MM.1S (cell line): ENCODE data around the gene PRKCZ.

Source experiments
- DNase-seq: peaks from one replicate; pipeline ENCODE4 v3.0.0-alpha.2; 2015
- H2AFZ ChIP-seq: fragments of 300-600 bp; sonication (generic); 2 replicates; pipeline ENCODE4 v1.6.0; 2016; ENCODE audit warnings: antibody characterized with exemption, low read length
- H3F3A ChIP-seq: fragments of 300-600 bp; sonication (generic); 2 replicates; pipeline ENCODE4 v1.6.1; 2016; ENCODE audit warnings: mild to moderate bottlenecking, antibody characterized with exemption, low read length, moderate library complexity, mixed read lengths; ENCODE audit not compliant: insufficient read depth
- H3K27ac ChIP-seq: fragments of 300-600 bp; sonication (generic); 2 replicates; pipeline ENCODE4 v1.5.1; 2016; ENCODE audit warnings: mild to moderate bottlenecking, low read length
- H3K27me3 ChIP-seq: fragments of 300-600 bp; sonication (generic); replicated peaks from 2 replicates; pipeline ENCODE4 v1.6.0; 2016; ENCODE audit warnings: low read length; ENCODE audit not compliant: insufficient read depth
- H3K36me3 ChIP-seq: fragments of 300-600 bp; sonication (generic); replicated peaks from 2 replicates; pipeline ENCODE4 v1.6.1; 2016; ENCODE audit warnings: mild to moderate bottlenecking, low read length, mixed read lengths; ENCODE audit not compliant: insufficient read depth
- H3K4me1 ChIP-seq: fragments of 300-600 bp; sonication (generic); 2 replicates; pipeline ENCODE4 v1.6.1; 2016; ENCODE audit warnings: low read length, mixed read lengths
- H3K4me2 ChIP-seq: fragments of 300-600 bp; sonication (generic); 2 replicates; pipeline ENCODE4 v1.6.0; 2016; ENCODE audit warnings: low read depth, low read length
- H3K4me3 ChIP-seq: fragments of 300-600 bp; sonication (generic); 2 replicates; pipeline ENCODE4 v1.5.1; 2016; ENCODE audit warnings: low read length, mixed read lengths
- H3K79me2 ChIP-seq: fragments of 300-600 bp; sonication (generic); 2 replicates; pipeline ENCODE4 v1.6.1; 2016; ENCODE audit warnings: mixed run types, low read length, mixed read lengths
- H3K9ac ChIP-seq: fragments of 300-600 bp; sonication (generic); 2 replicates; pipeline ENCODE4 v1.6.1; 2016; ENCODE audit warnings: low read length, mixed read lengths
- H3K9me2 ChIP-seq: fragments of 300-600 bp; sonication (generic); replicated peaks from 2 replicates; pipeline ENCODE4 v1.6.1; 2016; ENCODE audit warnings: mild to moderate bottlenecking, low read length, mixed read lengths; ENCODE audit not compliant: insufficient read depth
- H3K9me3 ChIP-seq: fragments of 300-600 bp; sonication (generic); replicated peaks from 2 replicates; pipeline ENCODE4 v1.6.1; 2016; ENCODE audit warnings: mild to moderate bottlenecking, low read length, mixed read lengths; ENCODE audit not compliant: insufficient read depth
- H4K20me1 ChIP-seq: fragments of 300-600 bp; sonication (generic); 2 replicates; pipeline ENCODE4 v1.6.1; 2016; ENCODE audit warnings: mild to moderate bottlenecking, low read length, moderate library complexity, mixed read lengths; ENCODE audit not compliant: insufficient read depth
- EZH2 ChIP-seq: fragments of 300-600 bp; sonication (generic); optimal IDR thresholded peaks from 2 replicates; pipeline ENCODE3; 2017; ENCODE audit warnings: low read depth, mild to moderate bottlenecking, antibody characterized with exemption, low read length, mixed read lengths
- EZH2phosphoT487 ChIP-seq: fragments of 300-600 bp; sonication (generic); IDR thresholded peaks from 2 replicates; pipeline ENCODE4 v1.6.1; 2018; ENCODE audit warnings: antibody characterized with exemption, low read length
- TF ChIP-seq, protein P1 (sequence below): fragments of 300-600 bp; sonication (generic); IDR thresholded peaks from 2 replicates; pipeline ENCODE4 v1.5.1; 2016; ENCODE audit warnings: antibody characterized with exemption, low read length, mixed read lengths

The PRKCZ gene

DNA sequence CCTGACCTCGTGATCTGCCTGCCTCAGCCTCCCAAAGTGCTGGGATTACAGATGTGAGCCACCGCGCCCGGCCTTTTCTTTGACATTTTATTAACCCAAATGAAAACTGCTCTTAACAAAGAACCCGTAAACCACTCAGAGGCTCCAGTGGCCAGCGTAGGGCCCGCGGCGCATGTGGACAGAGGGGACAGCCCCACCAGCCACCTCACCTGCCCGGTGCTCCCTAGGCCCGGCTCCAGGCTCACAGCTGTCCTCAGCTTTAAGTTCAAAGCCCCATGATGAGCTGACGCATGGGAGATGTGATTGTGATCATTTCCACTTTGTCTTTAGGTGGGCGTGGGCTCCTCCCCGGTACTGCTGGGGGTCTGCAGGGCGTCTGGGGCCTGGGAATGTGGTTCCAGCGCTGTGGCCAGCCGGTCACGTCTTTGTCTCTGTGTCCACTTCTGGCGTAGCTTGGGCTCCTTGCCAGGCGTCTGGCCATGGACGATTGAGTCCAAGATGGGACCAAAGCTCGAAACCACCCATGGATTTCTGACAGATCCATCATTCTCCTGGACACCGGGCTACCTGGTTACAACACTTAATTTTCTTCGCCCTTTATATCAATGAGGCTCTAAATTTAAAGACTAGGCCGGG is 6.9 kb downstream of the PRKCZ start:
- Histone ChIP-seq H3K27ac (no peak overlapping the region), H3K79me2 (no peaks in the 10 kb centered on the region), H3K27me3 (peaks cover 83% of the 10 kb centered on the region), H3K9ac (no peak overlapping the region), H3K4me1 (no peaks in the 10 kb centered on the region), H3K9me2 (no peaks in the 10 kb centered on the region), H3F3A (no peaks in the 10 kb centered on the region), H3K4me3 (no peak overlapping the region), H2AFZ (no peak overlapping the region), H3K9me3 (no peaks in the 10 kb centered on the region), H3K36me3 (no peaks in the 10 kb centered on the region), H4K20me1 (no peaks in the 10 kb centered on the region), H3K4me2 (no peak overlapping the region)
- TF ChIP-seq EZH2 (no peak), EZH2phosphoT487 (no peak)
- TF ChIP-seq, protein P1, sequence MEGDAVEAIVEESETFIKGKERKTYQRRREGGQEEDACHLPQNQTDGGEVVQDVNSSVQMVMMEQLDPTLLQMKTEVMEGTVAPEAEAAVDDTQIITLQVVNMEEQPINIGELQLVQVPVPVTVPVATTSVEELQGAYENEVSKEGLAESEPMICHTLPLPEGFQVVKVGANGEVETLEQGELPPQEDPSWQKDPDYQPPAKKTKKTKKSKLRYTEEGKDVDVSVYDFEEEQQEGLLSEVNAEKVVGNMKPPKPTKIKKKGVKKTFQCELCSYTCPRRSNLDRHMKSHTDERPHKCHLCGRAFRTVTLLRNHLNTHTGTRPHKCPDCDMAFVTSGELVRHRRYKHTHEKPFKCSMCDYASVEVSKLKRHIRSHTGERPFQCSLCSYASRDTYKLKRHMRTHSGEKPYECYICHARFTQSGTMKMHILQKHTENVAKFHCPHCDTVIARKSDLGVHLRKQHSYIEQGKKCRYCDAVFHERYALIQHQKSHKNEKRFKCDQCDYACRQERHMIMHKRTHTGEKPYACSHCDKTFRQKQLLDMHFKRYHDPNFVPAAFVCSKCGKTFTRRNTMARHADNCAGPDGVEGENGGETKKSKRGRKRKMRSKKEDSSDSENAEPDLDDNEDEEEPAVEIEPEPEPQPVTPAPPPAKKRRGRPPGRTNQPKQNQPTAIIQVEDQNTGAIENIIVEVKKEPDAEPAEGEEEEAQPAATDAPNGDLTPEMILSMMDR: no peak
- DNase-seq: no peak

DNA sequence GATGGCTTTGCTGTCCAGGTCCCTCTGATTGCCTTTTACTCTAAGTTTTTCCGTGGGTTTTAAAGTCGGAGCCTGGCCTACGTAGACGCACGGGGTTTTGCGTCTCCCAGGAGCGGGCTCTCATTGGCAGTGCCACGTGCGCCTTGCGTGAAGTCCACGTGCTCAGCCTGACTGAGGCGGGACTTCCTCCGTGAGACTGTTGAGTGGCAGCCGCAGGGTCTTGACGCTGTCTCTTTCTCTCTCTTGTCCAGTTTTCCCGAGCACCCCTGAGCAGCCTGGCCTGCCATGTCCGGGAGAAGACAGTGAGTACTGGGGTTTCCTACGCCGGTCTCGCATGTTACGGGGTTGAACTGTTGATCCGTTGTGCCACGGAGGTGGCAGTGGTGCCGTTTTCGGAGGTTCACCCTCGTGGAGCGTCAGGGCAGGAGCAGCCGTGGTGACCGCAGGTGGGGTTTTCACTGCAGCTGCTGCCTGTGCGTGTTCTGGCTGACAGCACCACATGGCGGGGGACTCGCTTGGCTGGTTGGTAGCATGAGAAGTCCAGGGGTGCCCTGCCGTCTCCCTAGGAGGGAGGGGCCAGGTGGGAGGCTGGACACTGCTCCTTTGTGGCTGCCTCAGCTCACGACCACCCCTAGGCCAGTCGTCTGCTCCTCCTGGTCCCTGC is 9.2 kb downstream of the PRKCZ start:
- TF ChIP-seq, protein P1: no peak
- no peak for TF ChIP-seq EZH2phosphoT487
- TF ChIP-seq EZH2: no peak
- no peaks in the 10 kb centered on the region for H3F3A ChIP-seq
- H3K9ac ChIP-seq: no peak overlapping the region
- H3K27ac ChIP-seq: no peak overlapping the region
- H2AFZ ChIP-seq: no peak overlapping the region
- H3K9me3 ChIP-seq: no peaks in the 10 kb centered on the region
- DNase-seq: no peak
- no peaks in the 10 kb centered on the region for H3K36me3 ChIP-seq
- no peak overlapping the region for H3K4me2 ChIP-seq
- H3K79me2 ChIP-seq: no peaks in the 10 kb centered on the region
- H3K4me3 ChIP-seq: no peak overlapping the region
- no peaks in the 10 kb centered on the region for H3K4me1 ChIP-seq
- H3K9me2 ChIP-seq: no peaks in the 10 kb centered on the region
- peaks cover 81% of the 10 kb centered on the region for H3K27me3 ChIP-seq
- no peaks in the 10 kb centered on the region for H4K20me1 ChIP-seq

DNA sequence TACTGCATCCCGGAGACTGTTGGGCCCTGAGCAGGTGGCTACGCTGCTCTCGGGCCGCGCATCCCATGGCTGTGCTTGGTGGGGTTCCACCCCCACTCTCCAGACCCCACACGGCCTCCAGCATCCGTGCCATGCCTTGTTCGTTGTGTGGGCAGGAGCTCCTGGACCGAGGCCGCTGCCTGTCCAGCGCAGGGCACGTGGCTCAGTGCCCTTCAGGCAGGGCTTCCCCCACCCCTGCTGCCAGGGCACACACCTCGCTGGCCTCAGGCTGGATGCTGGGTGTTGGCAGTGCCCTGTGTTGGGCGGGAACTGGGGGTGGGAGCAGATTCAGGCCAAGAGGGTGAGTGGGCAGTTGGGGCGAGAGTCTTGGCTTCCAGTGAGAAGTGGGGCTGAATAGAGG is 9.9 kb downstream of the PRKCZ start:
- Histone ChIP-seq H3F3A (no peaks in the 10 kb centered on the region), H2AFZ (no peak overlapping the region), H3K9me3 (no peaks in the 10 kb centered on the region), H3K4me1 (no peaks in the 10 kb centered on the region), H3K9ac (no peak overlapping the region), H3K9me2 (no peaks in the 10 kb centered on the region), H3K27me3 (peaks cover 88% of the 10 kb centered on the region), H3K36me3 (no peaks in the 10 kb centered on the region), H4K20me1 (no peaks in the 10 kb centered on the region), H3K4me2 (no peak overlapping the region), H3K79me2 (no peaks in the 10 kb centered on the region), H3K4me3 (no peak overlapping the region), H3K27ac (no peak overlapping the region)
- no peak for DNase-seq
- no peak for TF ChIP-seq EZH2phosphoT487

DNA sequence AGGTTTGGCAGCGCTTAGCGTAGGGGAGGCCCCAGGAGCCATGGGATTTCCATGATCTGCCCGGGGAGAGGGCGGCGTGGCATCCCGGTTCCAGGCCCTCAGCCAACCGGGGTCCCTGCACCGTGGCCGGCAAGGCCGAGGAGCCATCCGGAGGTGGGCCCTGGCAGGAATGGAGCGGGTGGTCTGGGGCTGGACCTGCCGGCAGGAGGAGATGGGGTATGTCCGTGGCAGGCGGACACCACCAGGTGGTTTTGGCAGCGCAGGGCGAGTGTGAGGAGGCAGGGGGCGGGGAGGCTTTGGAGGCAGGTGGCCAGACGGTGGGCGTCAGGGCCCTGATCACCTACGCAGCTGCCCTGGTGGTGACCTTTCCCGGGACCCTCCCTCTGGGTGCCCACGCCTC is 10.3 kb downstream of the PRKCZ start:
- H3K9me2 ChIP-seq: no peaks in the 10 kb centered on the region
- no peak overlapping the region for H2AFZ ChIP-seq
- TF ChIP-seq, protein P1: no peak
- TF ChIP-seq EZH2 (no peak), EZH2phosphoT487 (no peak)
- DNase-seq: no peak
- no peak overlapping the region for H3K4me3 ChIP-seq
- no peak overlapping the region for H3K4me2 ChIP-seq
- no peak overlapping the region for H3K27ac ChIP-seq
- H3K9me3 ChIP-seq: no peaks in the 10 kb centered on the region
- no peaks in the 10 kb centered on the region for H3K4me1 ChIP-seq
- H3K27me3 ChIP-seq: peaks cover 88% of the 10 kb centered on the region
- no peaks in the 10 kb centered on the region for H3K79me2 ChIP-seq
- H3K9ac ChIP-seq: no peak overlapping the region
- no peaks in the 10 kb centered on the region for H3K36me3 ChIP-seq
- H3F3A ChIP-seq: no peaks in the 10 kb centered on the region
- H4K20me1 ChIP-seq: no peaks in the 10 kb centered on the region
